Vagina (tissue), 2 donors: ENCODE results near the gene PNPT1.
"Not testable (repeated sequence)": the region's sequence is repeated elsewhere in the genome, so short reads cannot be mapped to it uniquely, and the experiment has no call there.

ENCODE experiments used
- POLR2A ChIP-seq, 2 donors: fragments of 450-650 bp; IDR thresholded peaks; one replicate each; pipeline ENCODE4 v1.6.1; 2017; ENCODE audit warnings: antibody characterized with exemption in 2 of 2, mild to moderate bottlenecking in 2 of 2, moderate library complexity in 2 of 2
- TF ChIP-seq, protein P1 (sequence below), 3 experiments: fragments of 450-650 bp in 2 of 3; fragments of 200-600 bp in 1 of 3; sonication (generic) in 1 of 3; IDR thresholded peaks; one replicate each; pipeline ENCODE4 v1.5.1; 2017 to 2019; ENCODE audit warnings: antibody characterized with exemption in 3 of 3, mild to moderate bottlenecking in 2 of 3, moderate library complexity in 2 of 3

DNA sequence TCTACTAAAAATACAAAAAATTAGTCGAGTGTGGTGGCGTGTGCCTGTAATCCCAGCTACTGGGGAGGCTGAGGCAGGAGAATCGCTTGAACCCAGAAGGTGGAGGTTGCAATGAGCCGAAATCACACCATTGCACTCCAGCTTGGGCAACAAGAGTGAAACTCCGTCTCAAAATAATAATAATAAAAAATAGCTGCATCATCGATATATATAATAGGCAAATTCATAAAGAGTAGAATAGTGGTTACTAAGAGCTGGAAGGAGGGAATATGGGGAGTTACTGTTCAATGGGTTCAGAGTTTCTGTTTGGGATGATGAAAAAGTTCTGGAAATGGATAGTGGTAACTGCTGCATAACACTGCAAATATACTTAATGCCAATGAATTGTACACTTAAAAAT, 96.8 kb downstream of the PNPT1 start:
- TF ChIP-seq, protein P1, sequence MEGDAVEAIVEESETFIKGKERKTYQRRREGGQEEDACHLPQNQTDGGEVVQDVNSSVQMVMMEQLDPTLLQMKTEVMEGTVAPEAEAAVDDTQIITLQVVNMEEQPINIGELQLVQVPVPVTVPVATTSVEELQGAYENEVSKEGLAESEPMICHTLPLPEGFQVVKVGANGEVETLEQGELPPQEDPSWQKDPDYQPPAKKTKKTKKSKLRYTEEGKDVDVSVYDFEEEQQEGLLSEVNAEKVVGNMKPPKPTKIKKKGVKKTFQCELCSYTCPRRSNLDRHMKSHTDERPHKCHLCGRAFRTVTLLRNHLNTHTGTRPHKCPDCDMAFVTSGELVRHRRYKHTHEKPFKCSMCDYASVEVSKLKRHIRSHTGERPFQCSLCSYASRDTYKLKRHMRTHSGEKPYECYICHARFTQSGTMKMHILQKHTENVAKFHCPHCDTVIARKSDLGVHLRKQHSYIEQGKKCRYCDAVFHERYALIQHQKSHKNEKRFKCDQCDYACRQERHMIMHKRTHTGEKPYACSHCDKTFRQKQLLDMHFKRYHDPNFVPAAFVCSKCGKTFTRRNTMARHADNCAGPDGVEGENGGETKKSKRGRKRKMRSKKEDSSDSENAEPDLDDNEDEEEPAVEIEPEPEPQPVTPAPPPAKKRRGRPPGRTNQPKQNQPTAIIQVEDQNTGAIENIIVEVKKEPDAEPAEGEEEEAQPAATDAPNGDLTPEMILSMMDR (IDR thresholded peaks at IDR 0.05): not testable (repeated sequence)
- TF ChIP-seq POLR2A (IDR thresholded peaks at IDR 0.05): not testable (repeated sequence)
